ENCODE results near the gene SIPA1L3.

DNA sequence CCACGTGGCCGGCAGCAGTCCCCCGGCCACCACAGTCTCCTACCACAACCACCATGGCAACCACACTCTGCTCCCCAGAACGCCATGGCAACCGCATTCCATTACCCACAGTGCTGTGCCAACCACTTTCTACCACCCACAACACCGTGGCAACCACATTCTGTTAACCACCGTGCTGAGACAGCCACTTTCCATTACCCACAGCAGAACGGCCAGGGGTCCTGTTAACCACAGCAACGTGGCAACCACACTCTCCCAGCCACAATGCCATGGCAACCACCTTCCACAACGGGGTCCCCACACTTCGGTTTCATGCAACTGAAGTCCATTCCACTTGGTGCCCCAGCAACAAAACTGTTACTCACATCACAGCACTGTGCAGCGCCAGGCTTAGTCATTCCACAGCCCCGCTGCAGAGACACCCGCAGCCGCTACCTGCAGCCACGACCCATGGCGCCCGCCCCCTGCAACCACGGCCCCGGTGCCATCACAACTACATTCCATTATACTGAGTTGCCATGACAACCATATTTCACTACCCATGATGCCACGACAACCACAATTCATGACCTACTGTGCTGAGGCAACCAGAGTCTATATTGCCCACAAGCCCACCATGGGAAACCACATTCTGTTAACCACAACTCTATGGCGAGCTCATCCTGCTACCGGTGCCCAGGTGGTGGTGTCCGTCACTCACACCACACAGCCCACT lies 307.1 kb downstream of the SIPA1L3 start:
- TF ChIP-seq, protein P1, sequence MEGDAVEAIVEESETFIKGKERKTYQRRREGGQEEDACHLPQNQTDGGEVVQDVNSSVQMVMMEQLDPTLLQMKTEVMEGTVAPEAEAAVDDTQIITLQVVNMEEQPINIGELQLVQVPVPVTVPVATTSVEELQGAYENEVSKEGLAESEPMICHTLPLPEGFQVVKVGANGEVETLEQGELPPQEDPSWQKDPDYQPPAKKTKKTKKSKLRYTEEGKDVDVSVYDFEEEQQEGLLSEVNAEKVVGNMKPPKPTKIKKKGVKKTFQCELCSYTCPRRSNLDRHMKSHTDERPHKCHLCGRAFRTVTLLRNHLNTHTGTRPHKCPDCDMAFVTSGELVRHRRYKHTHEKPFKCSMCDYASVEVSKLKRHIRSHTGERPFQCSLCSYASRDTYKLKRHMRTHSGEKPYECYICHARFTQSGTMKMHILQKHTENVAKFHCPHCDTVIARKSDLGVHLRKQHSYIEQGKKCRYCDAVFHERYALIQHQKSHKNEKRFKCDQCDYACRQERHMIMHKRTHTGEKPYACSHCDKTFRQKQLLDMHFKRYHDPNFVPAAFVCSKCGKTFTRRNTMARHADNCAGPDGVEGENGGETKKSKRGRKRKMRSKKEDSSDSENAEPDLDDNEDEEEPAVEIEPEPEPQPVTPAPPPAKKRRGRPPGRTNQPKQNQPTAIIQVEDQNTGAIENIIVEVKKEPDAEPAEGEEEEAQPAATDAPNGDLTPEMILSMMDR (IDR thresholded peaks at IDR 0.05), result no peak
- TF ChIP-seq POLR2A (IDR thresholded peaks at IDR 0.05), result no peak
